Measurements from ENCODE around the gene HPS3. TPM values are rescaled to one million over a fixed set of nuclear protein-coding genes. Genes with fewer than 3 reads are reported as not detected.

Gene HPS3
- total RNA-seq, 4 donors from 2014 or later = 3.1 to 5.5 (median 4.4) TPM

GRCh38 chr3:149122721-149123578 is 6.5 kb upstream of the HPS3 start:
- TF ChIP-seq CTCF (IDR thresholded peaks at IDR 0.05 in 4 of 5, conservative IDR thresholded peaks at IDR 0.05 in 1 of 5) (no peak), POLR2A (IDR thresholded peaks at IDR 0.05) (no peak)
- Histone ChIP-seq H3K36me3 (no peaks in the 10 kb centered on the region), H3K27me3 (no peaks in the 10 kb centered on the region), H3K4me1 (no peaks in the 10 kb centered on the region), H3K27ac (no peak overlapping the region), H3K4me3 (no peak overlapping the region), H3K9me3 (no peaks in the 10 kb centered on the region)
- intact Hi-C loops (cut with DNase I; ENCODE audit: low total_unique reads) = loop anchor here (5.0 kb wide), 1 partner anchor 359 kb away; no protein-coding TSS in a partner anchor
- DNase-seq (no peak), ATAC-seq (no peak)
- in situ Hi-C loops (cut with MboI; ENCODE audit: low sequenced_read_pairs in 4 of 4) = loop anchor here (5.0 to 25.0 kb wide), 4 partner anchors 149 to 364 kb away; partner anchors contain the start of gene CPA3 (in 2 of the 4)

GRCh38 chr3:149128821-149129220 is 617 bp upstream of the HPS3 start:
- Histone ChIP-seq H3K27me3 (no peaks in the 10 kb centered on the region), H3K36me3 (no peaks in the 10 kb centered on the region), H3K4me3 (peak overlapping the region; percentile 68 to 82 (median 76)), H3K4me1 (peaks cover 17 to 22% of the 10 kb centered on the region in 2 donors), H3K27ac (peak overlapping the region; percentile 74 to 79 (median 74)), H3K9me3 (no peaks in the 10 kb centered on the region)
- intact Hi-C loops (cut with DNase I; ENCODE audit: low total_unique reads) (loop anchor here (1.0 to 2.0 kb wide), 3 partner anchors 43 to 172 kb away; partner anchors contain the start of gene HLTF), in situ Hi-C loops (cut with MboI; ENCODE audit: low sequenced_read_pairs in 4 of 4) (loop anchor here in 2 of 4 donors (10.0 kb wide), 1 partner anchor 174 kb away; no protein-coding TSS in a partner anchor)
- ATAC-seq (no peak), DNase-seq (no peak)
- TF ChIP-seq CTCF (IDR thresholded peaks at IDR 0.05 in 4 of 5, conservative IDR thresholded peaks at IDR 0.05 in 1 of 5) = no peak
- no peak for TF ChIP-seq POLR2A (IDR thresholded peaks at IDR 0.05)

- H3K9me3 ChIP-seq = no peaks in the 10 kb centered on the region
- H3K27ac ChIP-seq = peak overlapping the region; percentile 48 to 79 (median 74)
- intact Hi-C loops (cut with DNase I; ENCODE audit: low total_unique reads) = no loop called here
- H3K4me3 ChIP-seq = no peak overlapping the region
- H3K36me3 ChIP-seq = no peaks in the 10 kb centered on the region
- peaks cover 17 to 22% of the 10 kb centered on the region in 2 donors for H3K4me1 ChIP-seq
- ATAC-seq (no peak), DNase-seq (no peak)
- no peaks in the 10 kb centered on the region for H3K27me3 ChIP-seq
- TF ChIP-seq POLR2A (IDR thresholded peaks at IDR 0.05) = no peak
- TF ChIP-seq CTCF (IDR thresholded peaks at IDR 0.05 in 4 of 5, conservative IDR thresholded peaks at IDR 0.05 in 1 of 5) = no peak
- in situ Hi-C loops (cut with MboI; ENCODE audit: low sequenced_read_pairs in 4 of 4) = no loop called here
Measured at GRCh38 chr3:149131589-149131988, 2.2 kb downstream of the HPS3 start.

- DNase-seq (no peak), ATAC-seq (no peak)
- intact Hi-C loops (cut with DNase I; ENCODE audit: low total_unique reads) (no loop called here), in situ Hi-C loops (cut with MboI; ENCODE audit: low sequenced_read_pairs in 4 of 4) (no loop called here)
- no peaks in the 10 kb centered on the region for H3K36me3 ChIP-seq
- TF ChIP-seq POLR2A (IDR thresholded peaks at IDR 0.05) = no peak
- no peak for TF ChIP-seq CTCF (IDR thresholded peaks at IDR 0.05 in 4 of 5, conservative IDR thresholded peaks at IDR 0.05 in 1 of 5)
- no peak overlapping the region for H3K27ac ChIP-seq
- H3K9me3 ChIP-seq = no peaks in the 10 kb centered on the region
- H3K27me3 ChIP-seq = no peaks in the 10 kb centered on the region
- peaks cover 9 to 14% of the 10 kb centered on the region in 2 donors for H3K4me1 ChIP-seq
- no peak overlapping the region for H3K4me3 ChIP-seq
Measured at GRCh38 chr3:149134575-149134974, 5.1 kb downstream of the HPS3 start.
